Measurements from ENCODE around the gene SMIM7.

The SMIM7 gene

DNA sequence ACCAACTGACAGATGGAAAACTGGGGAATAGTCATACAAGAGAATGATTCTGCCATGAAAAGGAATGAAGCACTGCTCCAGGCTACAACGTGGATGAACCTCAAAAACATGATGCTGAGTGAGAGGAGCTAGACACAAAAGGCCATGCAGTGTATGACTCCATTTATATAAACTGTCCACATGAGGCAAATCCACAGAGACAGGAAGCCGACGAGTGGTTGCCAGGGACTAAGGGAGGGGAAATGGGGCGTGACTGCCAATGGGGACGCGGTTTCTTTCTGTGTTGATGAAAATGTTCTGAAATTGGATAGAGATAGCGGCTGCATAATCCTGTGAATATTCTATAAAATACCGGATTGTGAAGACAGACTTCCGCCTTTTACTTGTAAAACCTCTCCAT lies 10.2 kb downstream of the SMIM7 start:
- no peak overlapping the region for H3K4me3 ChIP-seq (replicated peaks in 1 of 2; ENCODE audit: low read depth in 2 of 2, low read length in 2 of 2)
- TF ChIP-seq, protein P1, sequence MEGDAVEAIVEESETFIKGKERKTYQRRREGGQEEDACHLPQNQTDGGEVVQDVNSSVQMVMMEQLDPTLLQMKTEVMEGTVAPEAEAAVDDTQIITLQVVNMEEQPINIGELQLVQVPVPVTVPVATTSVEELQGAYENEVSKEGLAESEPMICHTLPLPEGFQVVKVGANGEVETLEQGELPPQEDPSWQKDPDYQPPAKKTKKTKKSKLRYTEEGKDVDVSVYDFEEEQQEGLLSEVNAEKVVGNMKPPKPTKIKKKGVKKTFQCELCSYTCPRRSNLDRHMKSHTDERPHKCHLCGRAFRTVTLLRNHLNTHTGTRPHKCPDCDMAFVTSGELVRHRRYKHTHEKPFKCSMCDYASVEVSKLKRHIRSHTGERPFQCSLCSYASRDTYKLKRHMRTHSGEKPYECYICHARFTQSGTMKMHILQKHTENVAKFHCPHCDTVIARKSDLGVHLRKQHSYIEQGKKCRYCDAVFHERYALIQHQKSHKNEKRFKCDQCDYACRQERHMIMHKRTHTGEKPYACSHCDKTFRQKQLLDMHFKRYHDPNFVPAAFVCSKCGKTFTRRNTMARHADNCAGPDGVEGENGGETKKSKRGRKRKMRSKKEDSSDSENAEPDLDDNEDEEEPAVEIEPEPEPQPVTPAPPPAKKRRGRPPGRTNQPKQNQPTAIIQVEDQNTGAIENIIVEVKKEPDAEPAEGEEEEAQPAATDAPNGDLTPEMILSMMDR (IDR thresholded peaks at IDR 0.05; ENCODE audit: low read depth, low read length), result no peak
- peak in 1 of 2 donors; percentile 22 for DNase-seq (ENCODE audit: low read depth in 2 of 2)

DNA sequence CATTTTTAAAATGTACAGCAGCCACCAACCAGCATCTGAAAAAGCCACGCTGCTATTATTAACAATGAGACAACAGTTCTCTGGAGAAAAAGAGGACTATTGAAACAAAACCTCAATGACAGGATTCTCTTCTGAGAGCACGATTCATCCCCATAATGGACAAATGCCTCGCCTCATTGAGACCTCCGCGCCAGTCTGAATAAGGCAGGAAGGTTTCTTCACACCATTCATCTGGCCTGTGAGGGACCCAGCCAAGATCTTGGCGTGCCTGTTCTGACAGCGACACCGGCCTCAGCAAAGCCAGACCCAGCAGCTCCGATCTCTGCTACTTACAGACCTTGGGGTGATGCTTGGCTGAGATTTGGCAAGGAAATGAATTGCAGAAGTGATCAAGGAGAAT lies 14.8 kb downstream of the SMIM7 start:
- DNase-seq (ENCODE audit: low read depth in 2 of 2), result no peak
- TF ChIP-seq, protein P1 (IDR thresholded peaks at IDR 0.05; ENCODE audit: low read depth, low read length), result no peak
- H3K4me3 ChIP-seq (replicated peaks in 1 of 2; ENCODE audit: low read depth in 2 of 2, low read length in 2 of 2), result no peak overlapping the region

DNA sequence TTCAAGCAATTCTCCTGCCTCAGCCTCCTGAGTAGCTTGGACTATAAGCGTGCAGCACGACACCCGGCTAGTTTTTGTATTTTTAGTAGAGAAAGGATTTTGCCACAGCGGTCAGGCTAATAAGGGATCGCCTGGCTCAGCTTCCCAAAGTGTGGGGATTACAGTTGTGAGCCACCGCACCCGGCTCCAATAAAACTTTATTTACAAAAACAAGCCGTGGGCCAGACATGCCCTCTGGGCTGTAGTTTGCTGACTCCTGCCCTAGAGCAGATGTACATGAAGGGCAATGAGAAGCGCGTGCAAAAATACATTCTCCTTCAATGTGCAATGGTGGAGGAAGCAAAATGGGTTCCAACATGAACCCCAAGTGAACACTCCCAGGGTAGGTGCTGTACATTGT lies 18.2 kb downstream of the SMIM7 start:
- DNase-seq (ENCODE audit: low read depth in 2 of 2), result no peak
- no peak overlapping the region for H3K4me3 ChIP-seq (replicated peaks in 1 of 2; ENCODE audit: low read depth in 2 of 2, low read length in 2 of 2)
- TF ChIP-seq, protein P1 (IDR thresholded peaks at IDR 0.05; ENCODE audit: low read depth, low read length), result no peak

DNA sequence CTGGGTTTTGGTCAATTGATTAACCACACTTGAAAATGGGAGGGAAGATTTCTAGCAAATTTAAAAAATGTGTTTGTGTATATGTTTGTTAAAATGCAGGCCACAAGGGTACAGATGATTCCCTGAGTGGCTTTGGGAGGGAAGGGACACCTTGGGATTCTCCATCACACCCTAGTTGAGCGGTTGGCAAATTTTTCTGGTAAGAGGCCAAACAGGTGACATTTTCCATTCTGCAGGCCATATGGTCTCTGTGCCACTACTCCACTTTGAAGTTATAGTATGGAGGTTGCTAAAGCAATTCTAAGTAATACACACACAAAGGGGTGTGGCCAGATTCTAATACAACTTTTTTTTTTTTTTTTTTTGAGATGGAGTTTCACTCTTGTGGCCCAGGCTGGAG lies 19.0 kb downstream of the SMIM7 start:
- DNase-seq (ENCODE audit: low read depth in 2 of 2), result no peak
- no peak overlapping the region for H3K4me3 ChIP-seq (replicated peaks in 1 of 2; ENCODE audit: low read depth in 2 of 2, low read length in 2 of 2)
- TF ChIP-seq, protein P1 (IDR thresholded peaks at IDR 0.05; ENCODE audit: low read depth, low read length), result no peak

DNA sequence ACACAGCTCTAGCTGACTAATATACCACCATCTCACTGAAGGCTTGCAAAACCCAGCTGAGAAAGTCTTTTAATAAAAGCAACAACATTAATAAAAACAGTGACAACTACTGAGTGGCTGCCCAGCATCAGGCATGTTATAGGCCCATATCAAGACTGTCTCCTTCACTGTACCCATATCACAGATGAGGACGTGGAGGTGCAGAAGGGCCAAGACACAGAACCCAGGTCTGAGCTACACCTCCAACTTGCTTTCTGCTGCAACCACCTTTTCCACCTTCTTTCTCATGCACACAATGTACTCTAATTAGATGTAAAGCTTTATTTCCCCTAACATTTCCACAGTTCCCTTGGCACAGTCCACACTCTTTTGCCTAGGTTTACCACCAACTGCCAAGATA lies 21.3 kb downstream of the SMIM7 start:
- TF ChIP-seq, protein P1 (IDR thresholded peaks at IDR 0.05; ENCODE audit: low read depth, low read length), result no peak
- H3K4me3 ChIP-seq (replicated peaks in 1 of 2; ENCODE audit: low read depth in 2 of 2, low read length in 2 of 2), result no peak overlapping the region
- DNase-seq (ENCODE audit: low read depth in 2 of 2), result no peak

DNA sequence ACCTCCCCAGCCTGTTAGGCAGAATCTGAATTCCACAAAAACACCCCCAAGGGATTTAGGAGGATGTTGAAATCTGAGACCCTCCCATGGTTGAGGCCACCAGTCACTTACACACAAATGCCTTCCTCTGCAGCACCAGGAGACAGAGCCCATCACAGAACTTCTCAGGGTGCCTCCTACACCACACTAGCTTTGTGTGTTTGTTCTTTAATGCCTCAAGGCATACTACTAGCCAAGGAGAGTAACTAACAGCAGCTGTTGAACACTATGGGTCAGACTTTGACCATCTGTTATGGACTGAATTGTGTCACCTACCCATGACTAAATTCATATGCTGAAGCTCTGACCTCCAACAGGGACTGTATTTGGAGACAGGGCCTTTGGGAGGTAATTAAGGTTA lies 22.4 kb downstream of the SMIM7 start:
- no peak overlapping the region for H3K4me3 ChIP-seq (replicated peaks in 1 of 2; ENCODE audit: low read depth in 2 of 2, low read length in 2 of 2)
- peak in 1 of 2 donors; percentile 7 for DNase-seq (ENCODE audit: low read depth in 2 of 2)
- TF ChIP-seq, protein P1 (IDR thresholded peaks at IDR 0.05; ENCODE audit: low read depth, low read length), result no peak

DNA sequence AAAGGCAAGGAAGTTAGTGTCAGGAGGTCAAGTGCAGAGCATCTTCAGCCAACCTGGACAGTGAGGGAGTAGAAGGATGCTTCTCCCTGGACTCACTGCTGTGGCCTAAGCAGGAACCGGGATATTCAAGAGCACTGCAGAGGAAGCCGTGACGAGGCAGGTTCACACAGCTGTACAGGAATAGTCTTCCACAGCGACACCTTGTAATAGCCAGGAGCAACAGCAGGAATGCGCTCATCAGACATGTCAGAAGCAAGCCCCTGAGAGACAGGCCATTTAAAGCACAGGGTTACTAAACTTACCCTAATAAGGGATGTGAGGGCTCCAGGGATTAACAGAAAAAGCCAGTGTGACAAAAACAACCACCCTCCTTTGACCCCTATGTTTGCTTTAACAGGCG lies 28.5 kb downstream of the SMIM7 start:
- H3K4me3 ChIP-seq (replicated peaks in 1 of 2; ENCODE audit: low read depth in 2 of 2, low read length in 2 of 2), result no peak overlapping the region
- TF ChIP-seq, protein P1 (IDR thresholded peaks at IDR 0.05; ENCODE audit: low read depth, low read length), result no peak
- no peak for DNase-seq (ENCODE audit: low read depth in 2 of 2)

Data from cardiac fibroblast (primary cell).